Measurements from ENCODE around the gene ZNF366.
"Not testable (repeated sequence)": the region's sequence is repeated elsewhere in the genome, so short reads cannot be mapped to it uniquely, and the experiment has no call there.

Gene ZNF366

GRCh38 chr5:72436796-72437471, 70.3 kb downstream of the ZNF366 start:
- FAIRE-seq = no peak

- FAIRE-seq = no peak
Observed at GRCh38 chr5:72434781-72435437, 72.3 kb downstream of the ZNF366 start.

DNA sequence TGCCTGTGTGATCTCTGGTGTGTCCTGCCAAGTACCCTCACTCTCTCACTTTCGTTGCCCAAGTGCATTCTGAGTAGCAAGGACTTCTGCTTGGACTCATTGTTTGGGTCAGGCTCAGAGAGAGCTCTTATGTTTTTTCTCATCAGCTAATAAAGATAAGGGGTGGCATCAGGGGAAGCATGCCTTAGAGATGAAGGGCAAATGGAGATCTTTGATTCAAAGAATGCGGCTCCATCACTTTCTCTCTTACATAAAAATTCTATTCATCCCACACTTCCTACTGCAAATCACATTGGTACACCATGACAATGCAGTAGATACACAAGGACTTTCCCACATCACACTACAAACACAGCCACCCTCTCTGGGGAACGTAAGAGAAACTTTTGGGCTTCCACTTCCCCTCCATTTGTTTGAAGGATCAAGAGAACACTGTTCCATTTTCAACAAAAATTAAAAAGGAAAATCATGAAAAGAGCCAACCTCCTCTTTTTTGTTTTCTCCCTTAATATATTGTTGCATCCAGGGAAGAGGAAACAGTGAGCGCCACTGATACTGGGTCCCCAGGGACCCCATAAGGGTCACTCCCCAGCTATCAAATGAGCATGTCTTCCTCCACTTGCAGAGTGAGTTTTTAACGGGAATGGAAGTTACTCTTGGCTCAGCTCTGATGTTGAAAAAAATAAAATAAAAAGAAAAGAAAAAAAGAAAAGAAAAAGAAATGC, 73.0 kb downstream of the ZNF366 start:
- FAIRE-seq = no peak

- no peak for FAIRE-seq
Observed at GRCh38 chr5:72433522-72433921, 73.7 kb downstream of the ZNF366 start.

DNA sequence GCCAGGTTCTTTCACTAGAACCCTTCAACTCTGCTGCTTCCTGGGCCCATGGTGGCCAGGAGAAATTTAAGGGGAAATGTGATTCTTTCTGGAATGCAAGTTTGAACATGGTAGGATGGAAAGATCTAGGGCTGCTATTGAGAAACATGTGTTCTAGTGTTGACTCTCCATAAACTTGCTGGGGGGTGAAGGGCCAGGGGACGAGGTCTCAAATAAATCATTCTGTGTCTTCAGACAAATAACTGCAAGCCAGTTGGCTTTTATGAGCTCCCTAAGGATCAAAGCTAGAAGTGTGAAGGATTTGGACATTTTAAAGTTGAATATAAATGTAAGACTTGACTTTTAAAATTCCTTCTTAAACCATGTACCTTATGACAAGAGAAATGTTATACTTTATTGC, 78.5 kb downstream of the ZNF366 start:
- no peak for FAIRE-seq

DNA sequence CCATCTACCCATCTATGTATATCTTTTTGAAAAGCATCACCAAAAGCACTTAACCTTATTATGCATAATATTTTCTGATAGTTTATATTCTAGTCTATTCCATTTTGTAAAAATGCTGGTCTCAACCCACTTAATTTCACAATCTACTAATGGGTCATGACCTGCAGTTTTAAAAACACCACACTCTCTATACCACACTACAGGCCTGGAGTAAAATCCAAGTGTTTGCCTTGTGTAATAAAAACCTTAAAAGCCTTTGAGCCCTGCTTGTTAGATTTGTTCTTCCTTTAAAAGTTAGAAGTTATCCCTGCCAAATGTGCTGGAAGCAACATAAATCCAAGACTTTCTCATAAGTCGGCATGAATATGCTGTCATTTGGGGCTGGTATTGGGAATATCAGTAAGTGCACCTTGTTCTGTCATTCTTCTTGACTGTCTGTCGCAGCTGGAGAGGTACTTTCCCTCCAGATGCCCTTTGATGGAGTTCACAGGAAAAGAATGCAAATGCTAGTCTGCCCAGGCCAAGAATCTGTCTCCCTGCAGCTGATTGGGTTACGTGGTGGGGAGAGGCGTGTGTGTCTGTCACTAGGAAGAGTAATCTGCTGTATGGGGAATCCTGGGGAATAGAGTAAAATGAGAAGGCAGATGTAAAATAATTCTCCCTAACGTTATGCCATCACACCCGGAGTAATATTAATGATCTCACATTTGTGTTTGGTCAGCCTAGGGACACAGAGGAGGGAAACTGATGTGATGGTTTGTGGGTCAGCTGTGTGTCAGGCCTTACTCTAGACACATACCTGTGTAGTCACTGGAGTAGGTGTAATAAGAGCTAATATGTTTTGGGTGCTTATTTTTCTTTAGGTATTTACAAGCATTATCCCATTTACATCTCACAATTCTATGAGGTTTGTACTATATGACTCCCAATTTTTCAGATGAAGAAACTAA, 79.4 kb downstream of the ZNF366 start:
- FAIRE-seq = no peak

DNA sequence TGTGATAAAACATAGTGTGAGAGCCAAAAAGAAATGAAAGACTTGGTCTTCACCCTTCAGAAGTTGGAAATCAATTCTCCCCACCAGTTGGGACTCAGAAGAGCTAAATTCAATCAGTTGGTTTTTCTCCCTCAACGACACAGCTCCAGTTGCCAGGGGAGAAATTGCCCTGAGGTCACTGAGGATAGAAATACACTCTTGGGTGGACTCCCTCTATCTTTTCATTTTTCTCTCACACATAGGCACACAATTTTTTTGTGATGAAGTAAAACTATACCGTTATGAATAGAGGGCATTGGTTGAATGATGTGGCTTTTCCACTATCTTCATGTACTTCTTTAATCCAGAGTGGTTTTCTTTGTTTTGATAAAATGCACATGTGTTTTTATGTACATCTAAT, 80.2 kb downstream of the ZNF366 start:
- no peak for FAIRE-seq

GRCh38 chr5:72426019-72426418, 81.2 kb downstream of the ZNF366 start:
- no peak for FAIRE-seq

DNA sequence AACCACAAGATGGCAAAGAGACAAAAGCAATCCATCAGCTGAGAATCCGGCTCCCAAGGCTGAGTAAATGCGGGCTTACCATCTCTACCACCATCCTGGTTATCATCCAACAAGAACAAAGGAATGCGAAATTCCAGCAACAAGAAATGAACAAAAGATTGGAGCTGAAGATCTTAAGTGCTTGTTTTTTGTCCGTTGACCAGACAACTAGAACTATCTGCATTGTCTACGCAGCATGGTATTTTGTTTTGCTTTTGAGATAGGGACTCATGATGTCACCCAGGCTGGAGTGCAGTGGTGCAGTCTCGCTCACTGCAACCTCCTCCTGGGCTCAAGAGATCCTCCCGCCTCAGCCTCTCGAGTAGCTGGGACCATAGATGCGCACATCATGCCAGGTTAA, 88.9 kb downstream of the ZNF366 start:
- no peak for FAIRE-seq

DNA sequence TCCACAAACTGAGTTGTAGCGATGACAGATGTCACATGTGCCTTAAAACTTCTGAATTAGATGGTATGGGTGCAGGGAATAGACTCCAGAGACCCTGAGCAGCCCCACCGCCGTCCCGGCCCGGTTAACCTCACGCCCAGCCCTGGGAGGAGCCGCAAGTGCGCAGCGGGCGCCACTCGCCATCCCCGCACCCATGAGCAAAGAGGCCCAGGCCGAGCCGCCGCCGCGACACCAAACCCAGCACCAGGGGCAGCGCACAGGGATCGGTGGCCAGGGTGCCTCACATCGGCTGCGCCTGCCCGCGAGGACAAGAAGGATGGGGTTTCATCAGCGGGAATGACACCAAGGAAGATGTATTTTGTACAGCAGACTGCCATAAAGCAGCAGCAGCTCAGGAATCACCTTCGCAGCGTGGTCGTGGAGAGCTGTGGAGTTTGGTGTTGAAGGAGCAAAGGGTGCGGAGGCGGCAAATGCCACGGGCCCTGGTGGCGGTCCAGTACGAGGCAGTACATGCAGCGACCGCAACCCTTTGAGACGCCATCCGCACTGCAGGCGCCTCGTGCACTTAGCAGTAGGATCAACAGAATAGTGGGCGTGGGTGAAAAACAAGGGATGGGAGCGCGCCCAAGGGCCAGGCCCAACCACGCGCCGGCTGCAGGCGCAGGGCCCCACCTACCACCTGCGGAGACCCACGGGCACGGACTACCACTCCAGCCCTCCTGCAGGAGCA, 89.7 kb downstream of the ZNF366 start:
- FAIRE-seq = no peak

DNA sequence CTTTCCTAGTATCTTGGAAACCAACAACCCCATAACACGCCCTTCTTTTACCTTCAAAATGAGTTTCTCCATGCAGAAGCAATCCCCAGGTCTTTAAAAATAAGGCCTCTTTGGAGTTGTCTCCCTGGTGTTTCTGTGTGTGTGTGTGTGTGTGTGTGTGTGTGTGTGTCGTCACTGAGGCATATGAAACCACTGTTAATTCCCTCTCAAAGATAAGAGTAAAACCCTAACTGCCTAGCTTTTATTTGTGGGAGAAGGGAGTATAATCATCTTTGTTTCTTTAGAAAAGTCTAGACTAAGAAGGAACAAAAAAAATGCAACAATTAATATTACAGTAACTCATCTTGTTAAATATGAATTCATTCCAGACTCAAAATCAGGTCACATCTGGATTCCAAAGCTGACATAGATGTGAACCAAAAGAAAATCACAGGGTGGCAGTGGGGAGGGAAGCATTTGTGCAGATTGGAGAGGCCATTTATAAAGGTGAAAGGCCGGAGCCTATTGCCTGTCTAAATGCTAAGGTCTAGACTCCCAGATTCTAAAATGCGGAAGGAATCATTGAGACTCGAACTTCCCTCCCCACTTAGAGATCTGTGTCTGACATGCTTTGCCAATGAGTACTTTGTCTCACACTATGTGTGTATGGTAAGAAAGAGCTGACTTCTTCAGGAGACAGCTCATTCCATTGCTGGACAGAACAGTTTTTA, 91.4 kb downstream of the ZNF366 start:
- FAIRE-seq = no peak

DNA sequence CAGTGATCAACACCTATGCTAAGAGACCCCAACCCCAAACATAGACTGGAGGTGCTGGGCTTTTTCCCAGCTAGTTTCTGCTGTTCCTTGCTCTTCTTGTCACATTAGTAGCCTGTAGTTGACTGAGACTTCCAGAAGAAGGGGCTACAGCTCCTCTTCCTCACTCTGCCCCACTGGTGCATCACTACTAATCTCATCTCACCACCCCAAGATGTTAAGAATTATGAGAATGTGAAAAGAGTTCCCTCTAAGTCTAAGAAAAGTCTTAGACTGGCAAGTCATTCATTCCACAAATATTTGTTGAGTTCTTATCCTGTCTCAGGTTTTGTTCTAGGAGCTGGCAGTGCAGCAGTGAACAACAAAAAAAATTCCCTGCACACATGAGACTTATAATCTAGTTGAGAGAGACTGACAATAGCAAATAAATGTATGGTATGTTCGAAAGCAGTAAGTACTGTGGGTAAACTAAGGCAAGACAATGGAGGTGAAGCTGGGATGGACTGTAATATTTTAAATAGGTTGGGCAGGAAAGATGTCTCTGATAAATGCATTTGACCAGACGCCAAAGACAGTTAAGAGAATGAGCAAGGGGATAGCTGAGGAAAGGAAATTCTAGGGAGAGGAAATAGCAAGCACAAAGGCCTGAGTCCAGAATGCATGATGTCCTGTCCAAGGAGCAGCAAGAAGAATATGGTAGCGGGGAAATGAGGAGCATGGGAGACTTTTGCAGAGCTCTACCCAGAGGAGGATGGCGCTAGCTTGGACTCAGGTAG, 94.7 kb downstream of the ZNF366 start:
- FAIRE-seq = no peak

- FAIRE-seq = no peak
Observed at GRCh38 chr5:72410688-72411295, 96.4 kb downstream of the ZNF366 start.

GRCh38 chr5:72408603-72409002, 98.6 kb downstream of the ZNF366 start:
- no peak for FAIRE-seq

DNA sequence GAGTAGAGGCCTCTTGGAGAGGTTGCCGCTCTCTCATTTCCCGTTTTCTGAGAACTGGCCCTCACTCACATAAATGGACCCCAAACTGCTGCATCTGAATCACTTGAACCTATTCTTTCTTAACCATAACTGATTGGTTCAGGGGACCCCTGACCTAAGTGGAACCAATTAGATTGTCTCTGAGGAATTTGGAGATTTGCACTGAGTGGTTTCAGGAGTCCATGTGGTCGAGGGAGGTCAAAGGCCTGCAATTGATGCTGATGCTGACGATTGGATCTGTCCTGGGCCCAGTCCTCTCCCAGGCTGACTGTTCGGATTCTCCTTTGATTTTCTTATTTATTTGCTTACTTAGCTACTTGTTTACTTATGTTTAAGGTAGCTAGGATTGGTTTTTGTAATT, 99.1 kb downstream of the ZNF366 start:
- no peak for FAIRE-seq

DNA sequence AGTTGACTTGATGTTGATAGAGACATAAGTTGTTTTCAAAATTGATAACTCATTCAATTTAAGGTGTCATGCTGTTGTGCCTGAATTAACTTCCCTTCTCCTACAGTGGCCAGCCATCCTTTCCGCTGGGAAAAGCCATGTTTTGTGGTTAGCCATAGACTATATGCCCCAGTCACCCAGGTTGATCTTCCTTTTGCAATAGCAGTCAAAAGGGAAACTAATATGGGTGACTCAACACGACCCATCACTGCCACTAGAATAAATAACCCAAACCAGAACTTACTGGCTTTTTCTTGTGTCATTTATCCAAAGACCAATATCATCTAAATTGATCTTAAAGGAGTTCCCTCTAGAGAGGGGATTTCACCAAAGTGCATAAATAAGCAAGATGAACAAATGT, 99.7 kb downstream of the ZNF366 start:
- FAIRE-seq = no peak

DNA sequence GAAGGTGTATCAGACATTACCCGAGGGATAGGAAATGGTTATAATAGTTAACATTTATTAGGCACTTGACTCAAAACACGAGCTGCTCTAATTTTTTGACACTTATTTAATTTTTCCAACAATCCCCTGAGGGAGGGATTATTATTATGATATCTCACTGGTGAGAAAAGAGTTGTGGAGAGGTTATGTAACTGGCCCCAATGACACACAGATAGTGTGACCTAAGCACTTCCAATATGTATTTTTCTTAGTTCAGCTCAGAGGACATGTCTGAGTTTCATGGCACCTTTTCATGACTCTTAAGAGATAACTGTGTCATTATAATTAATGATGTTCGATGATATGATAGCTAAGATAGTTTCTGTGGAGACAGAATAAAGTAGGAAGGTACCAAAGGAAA, 100.1 kb downstream of the ZNF366 start:
- no peak for FAIRE-seq

- not testable (repeated sequence) for FAIRE-seq
Observed at GRCh38 chr5:72404771-72405170, 102.4 kb downstream of the ZNF366 start.

DNA sequence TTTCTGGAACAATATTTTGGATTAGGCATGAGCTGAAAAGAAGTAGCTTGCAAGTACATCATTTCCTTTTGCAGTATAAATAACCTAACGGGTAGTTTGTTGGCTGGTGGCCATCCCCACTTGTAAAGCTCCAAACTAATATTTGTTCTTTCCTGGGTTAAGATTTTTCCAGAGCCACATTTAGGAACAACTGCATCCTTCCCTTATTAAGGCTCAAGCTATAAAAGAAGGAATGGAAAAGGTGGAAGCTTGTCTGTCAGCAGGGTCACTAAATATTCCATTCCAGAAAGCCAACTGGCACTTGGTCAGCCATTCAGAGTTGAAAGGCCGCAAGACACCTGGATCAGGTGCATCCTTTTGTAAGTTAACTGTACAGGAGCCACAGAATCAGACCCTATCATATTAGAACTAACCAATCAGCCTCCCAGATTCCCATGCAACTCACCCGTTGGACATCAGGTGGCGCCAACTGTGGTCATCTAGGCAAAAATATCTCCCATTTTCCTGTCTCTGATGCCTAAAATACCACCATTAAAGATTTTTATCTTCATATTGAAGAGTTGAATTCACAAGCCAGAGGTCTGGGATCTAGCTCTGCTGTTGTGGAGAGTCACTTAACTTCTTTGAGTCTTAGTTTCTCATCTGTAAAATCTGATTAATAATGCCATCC, 104.1 kb downstream of the ZNF366 start:
- FAIRE-seq = no peak

All from colon (tissue), 2 donors.